A549 (cell line): ENCODE data around the gene NUAK1. TPM values are rescaled to one million over a fixed set of nuclear protein-coding genes. Genes with fewer than 3 reads are reported as not detected.

Source experiments
- ATAC-seq, 2 experiments: fragments of 200-7000 bp in 1 of 2; fragments of >200 bp in 1 of 2; cut with Nextera tagmentation in 1 of 2; cut with Tn5 transposase in 1 of 2; 3 replicates each; pipeline versions ENCODE4 v1.8.0 to v1.9.1; 2018 to 2020; ENCODE audit warnings: mild to moderate bottlenecking in 1 of 2, moderate library complexity in 1 of 2
- CTCF ChIA-PET: fragments of 300-600 bp; sonication (Branson Sonifier 250); formaldehyde crosslinking; extraction: SDS; loops from one replicate; lab custom pipeline; 2021; ENCODE audit warnings: antibody characterized with exemption, inconsistent platforms; lab: Yijun Ruan, JAX
- POLR2A ChIA-PET: fragments of 350-600 bp; formaldehyde crosslinking; extraction: SDS; loops from one replicate; lab custom pipeline; 2021; ENCODE audit warnings: antibody characterized with exemption, inconsistent platforms; lab: Yijun Ruan, JAX
- DNase-seq, 2 experiments: peaks; one replicate each; pipeline versions ENCODE4 v3.0.0 to v3.0.0-alpha.2; 2011 to 2016; ENCODE audit warnings: low read depth in 1 of 2, low spot score in 1 of 2
- FAIRE-seq: peaks from 2 replicates; lab custom pipeline; 2011; peaks lifted over from hg19 to GRCh38; lab: Jason Lieb, UNC
- H3K27ac ChIP-seq, 2 experiments: fragments of >200 bp; sonication (Bioruptor Twin); formaldehyde crosslinking; 3 replicates each; pipeline ENCODE4 v1.5.1; 2016 to 2017
- H3K4me1 ChIP-seq: fragments of >200 bp; sonication (Bioruptor Twin); formaldehyde crosslinking; 3 replicates; pipeline ENCODE4 v1.6.1; 2016
- H3K4me2 ChIP-seq: fragments of >200 bp; sonication (Bioruptor Twin); formaldehyde crosslinking; 3 replicates; pipeline ENCODE4 v1.6.1; 2016
- H3K4me3 ChIP-seq: fragments of >200 bp; sonication (Bioruptor Twin); formaldehyde crosslinking; 3 replicates; pipeline ENCODE4 v1.5.1; 2016
- H3K9me3 ChIP-seq: fragments of >200 bp; sonication (Bioruptor Twin); formaldehyde crosslinking; 3 replicates; pipeline ENCODE4 v1.6.1; 2016
- ATOH8 ChIP-seq: fragments of 250-450 bp; sonication (Bioruptor Pico); IDR thresholded peaks from 2 replicates; pipeline ENCODE4 v1.5.0; 2020; ENCODE audit warnings: low read depth, mild to moderate bottlenecking, moderate library complexity
- BCL3 ChIP-seq: fragments of >200 bp; sonication (Bioruptor Twin); formaldehyde crosslinking; IDR thresholded peaks from 3 replicates; pipeline ENCODE4 v1.6.1; 2016
- BHLHE40 ChIP-seq: IDR thresholded peaks from 2 replicates; pipeline ENCODE4 v1.6.1; 2012; ENCODE audit warnings: low read depth, low read length, inconsistent platforms
- CBX2 ChIP-seq: fragments of 200-600 bp; sonication (generic); IDR thresholded peaks from 2 replicates; pipeline ENCODE4 v1.6.1; 2016; ENCODE audit warnings: low read depth, mild to moderate bottlenecking, borderline replicate concordance
- CEBPB ChIP-seq, 2 experiments: fragments of >200 bp in 1 of 2; sonication (Bioruptor Twin) in 1 of 2; formaldehyde crosslinking in 1 of 2; IDR thresholded peaks; 2 replicates each; pipeline ENCODE4 v1.6.1; 2012 to 2016
- CHD4 ChIP-seq: fragments of 200-600 bp; sonication (generic); IDR thresholded peaks from 2 replicates; pipeline ENCODE4 v1.6.1; 2016; ENCODE audit warnings: antibody characterized with exemption, mild to moderate bottlenecking, borderline replicate concordance
- ELK1 ChIP-seq: fragments of 150-350 bp; IDR thresholded peaks from 2 replicates; pipeline ENCODE4 v1.6.1; 2014; ENCODE audit warnings: low read depth, mild to moderate bottlenecking, low read length
- FOSL2 ChIP-seq, 2 experiments: fragments of 450-650 bp in 1 of 2; fragments of >200 bp in 1 of 2; sonication (Bioruptor Twin) in 1 of 2; formaldehyde crosslinking; IDR thresholded peaks; 2 replicates each; pipeline versions ENCODE4 v1.5.0 to v1.6.1; 2016 to 2020; ENCODE audit warnings: mild to moderate bottlenecking in 1 of 2, moderate library complexity in 1 of 2
- GATA3 ChIP-seq: IDR thresholded peaks from 2 replicates; pipeline ENCODE4 v1.6.1; 2012; ENCODE audit warnings: borderline replicate concordance
- HEYL ChIP-seq: fragments of 250-450 bp; sonication (Bioruptor Pico); IDR thresholded peaks from 2 replicates; pipeline ENCODE4 v1.8.0; 2021; ENCODE audit warnings: mild to moderate bottlenecking, moderate library complexity
- JUNB ChIP-seq: fragments of >200 bp; sonication (Bioruptor Twin); formaldehyde crosslinking; IDR thresholded peaks from 2 replicates; pipeline ENCODE4 v1.6.1; 2016
- KDM5A ChIP-seq: fragments of 200-600 bp; sonication (generic); IDR thresholded peaks from 2 replicates; pipeline ENCODE4 v1.6.1; 2016; ENCODE audit warnings: antibody characterized with exemption, mild to moderate bottlenecking
- NR3C1 ChIP-seq: fragments of >200 bp; sonication (Bioruptor Twin); formaldehyde crosslinking; IDR thresholded peaks from 3 replicates; pipeline ENCODE4 v1.6.1; 2017
- PBX3 ChIP-seq: IDR thresholded peaks from 2 replicates; pipeline ENCODE4 v1.6.1; 2012
- RAD21 ChIP-seq, 2 experiments: fragments of >200 bp in 1 of 2; sonication (Bioruptor Twin) in 1 of 2; formaldehyde crosslinking in 1 of 2; IDR thresholded peaks in 1 of 2; conservative IDR thresholded peaks in 1 of 2; 2 replicates in 1 of 2; 3 replicates in 1 of 2; pipeline ENCODE4 v1.6.1; 2012 to 2018; ENCODE audit warnings: inconsistent platforms in 1 of 2
- RFX5 ChIP-seq: fragments of 450-650 bp; IDR thresholded peaks from 2 replicates; pipeline ENCODE4 v1.7.1; 2014; ENCODE audit warnings: antibody characterized with exemption, mild to moderate bottlenecking, moderate library complexity
- SREBF2 ChIP-seq: fragments of 450-650 bp; IDR thresholded peaks from 2 replicates; pipeline ENCODE4 v1.6.1; 2014; ENCODE audit warnings: mild to moderate bottlenecking, moderate library complexity
- ZC3H11A ChIP-seq: fragments of 450-650 bp; IDR thresholded peaks from 2 replicates; pipeline ENCODE4 v1.6.1; 2014; ENCODE audit warnings: antibody characterized with exemption, mild to moderate bottlenecking
- ZFP36 ChIP-seq: fragments of 450-650 bp; IDR thresholded peaks from 2 replicates; pipeline ENCODE4 v1.6.1; 2014; ENCODE audit warnings: borderline replicate concordance; ENCODE audit not compliant: partially characterized antibody
- WGBS: methylation state at CpG from one replicate; pipeline ENCODE4 v1.1.6; 2017; ENCODE audit errors: missing lambda C conversion rate; 5-methylcytosine and 5-hydroxymethylcytosine counted together
- polyA plus RNA-seq, 4 experiments: library from polyadenylated mRNA; depleted of rRNA in 3 of 4; stranded (reverse); fragments of >200 nt; fragmentation: RNase III in 1 of 4; extraction: RNeasy Plus Mini Kit Qiagen cat#74134 plus additional on column Dnase treatment in 1 of 4; gene quantifications; 2 replicates in 3 of 4; 3 replicates in 1 of 4; pipeline ENCODE4 v1.2.3, GENCODE V29; 2011 to 2017

Gene NUAK1
- polyA plus RNA-seq, 2 of the 4 experiments (the other 2 are of a cell fraction): 20.8 to 22.3 TPM

- DNase-seq (no peak), ATAC-seq (no peak), FAIRE-seq (no peak)
- Histone ChIP-seq H3K9me3 (no peaks in the 10 kb centered on the region), H3K4me3 (no peak overlapping the region), H3K4me2 (peak overlapping the region; percentile 5; the same call in 2 of the 3 replicates), H3K27ac (peak overlapping the region; percentile 87 to 99), H3K4me1 (peaks cover 99% of the 10 kb centered on the region)
- POLR2A ChIA-PET: no interaction called here
- CTCF ChIA-PET: interaction anchor here (0.6 to 10.7 kb wide), 9 partner anchors 9 to 698 kb away, joined by 3 to 96 read pairs (median 5); no protein-coding TSS in a partner anchor
- TF ChIP-seq CHD4 (no peak), RAD21 (conservative IDR thresholded peaks at IDR 0.05 in 1 of 2, IDR thresholded peaks at IDR 0.05 in 1 of 2) (no peak), PBX3 (no peak), CBX2 (no peak), BCL3 (no peak), CEBPB (IDR thresholded peaks at IDR 0.05) (no peak), GATA3 (no peak), FOSL2 (IDR thresholded peaks at IDR 0.05) (no peak), FOSL2 (CRISPR knock-in tag; IDR thresholded peaks at IDR 0.05) (no peak)
- 89% methylated on average over 8 of the region's 8 CpGs for WGBS
Measured at GRCh38 chr12:106118381-106119130, 20.2 kb downstream of the NUAK1 start.

- peak overlapping the region; percentile 87 to 99 for H3K27ac ChIP-seq
- H3K4me1 ChIP-seq: peaks cover 99% of the 10 kb centered on the region
- ChIA-PET POLR2A (interaction anchor here (0.8 to 1.0 kb wide), 3 partner anchors 11 to 24 kb away, joined by 3 to 4 read pairs (median 3); partner anchors contain the start of gene NUAK1), CTCF (interaction anchor here (1.1 to 10.7 kb wide), 6 partner anchors 11 to 55 kb away, joined by 3 to 96 read pairs (median 4); no protein-coding TSS in a partner anchor)
- H3K4me3 ChIP-seq: no peak overlapping the region
- peak overlapping the region; percentile 64 for H3K4me2 ChIP-seq
- 91% methylated on average over 11 of the region's 11 CpGs for WGBS
- TF ChIP-seq ZFP36 (no peak), BHLHE40 (no peak), KDM5A (no peak), GATA3 (no peak), RAD21 (conservative IDR thresholded peaks at IDR 0.05 in 1 of 2, IDR thresholded peaks at IDR 0.05 in 1 of 2) (no peak), ELK1 (no peak), SREBF2 (no peak), HEYL (CRISPR knock-in tag) (no peak), RFX5 (no peak), ZC3H11A (no peak), NR3C1 (no peak), FOSL2 (IDR thresholded peaks at IDR 0.05) (no peak), FOSL2 (CRISPR knock-in tag; IDR thresholded peaks at IDR 0.05) (no peak), ATOH8 (CRISPR knock-in tag) (no peak), JUNB (no peak)
- ATAC-seq (no peak), FAIRE-seq (no peak), DNase-seq (no peak)
- H3K9me3 ChIP-seq: no peaks in the 10 kb centered on the region
Measured at GRCh38 chr12:106115440-106115839, 23.3 kb downstream of the NUAK1 start.
